Panc1 (cell line): Measurements from ENCODE around the gene NTM. TPM values are rescaled to one million over a fixed set of nuclear protein-coding genes. Genes with fewer than 3 reads are reported as not detected.

Experiments used
- ATAC-seq: fragments of 200-7000 bp; cut with Tn5 transposase; 2 replicates; pipeline ENCODE4 v1.9.1; 2020; ENCODE audit warnings: mild to moderate bottlenecking, moderate library complexity
- BruUV-seq: library from RNA; stranded (reverse); fragments of 400-500 nt; replicated peaks from 2 replicates; lab custom pipeline; 2021; lab: Mats Ljungman, UMichigan
- CTCF ChIA-PET: fragments of 300-600 bp; sonication (Branson Sonifier 250); formaldehyde crosslinking; loops from one replicate; lab custom pipeline; 2022; ENCODE audit warnings: antibody characterized with exemption; lab: Charles Lee
- POLR2A ChIA-PET: fragments of 300-600 bp; sonication (Branson Sonifier 250); formaldehyde crosslinking; loops from one replicate; lab custom pipeline; 2022; ENCODE audit warnings: antibody characterized with exemption; lab: Charles Lee
- DNase-seq: peaks from one replicate; pipeline ENCODE4 v3.0.0-alpha.2; 2010; ENCODE audit warnings: low read depth, low spot score
- H3K27ac ChIP-seq: 2 replicates; pipeline ENCODE4 v1.5.1; 2011; ENCODE audit warnings: mild to moderate bottlenecking, low read length, inconsistent platforms
- H3K27me3 ChIP-seq: fragments of 200-500 bp; sonication (Bioruptor generic); 2 replicates; pipeline ENCODE4 v1.6.0; 2014; ENCODE audit warnings: low read length, inconsistent platforms; ENCODE audit not compliant: control insufficient read depth, insufficient read depth
- H3K36me3 ChIP-seq: fragments of 200-500 bp; sonication (Bioruptor generic); 2 replicates; pipeline ENCODE4 v1.5.1; 2014; ENCODE audit warnings: inconsistent platforms, mild to moderate bottlenecking, low read length, moderate library complexity; ENCODE audit not compliant: control insufficient read depth, insufficient read depth
- H3K4me1 ChIP-seq: 2 replicates; pipeline ENCODE4 v1.5.1; 2011; ENCODE audit warnings: inconsistent platforms, mild to moderate bottlenecking, low read length, moderate library complexity; ENCODE audit not compliant: control insufficient read depth, insufficient read depth
- H3K4me3 ChIP-seq, 2 experiments: 2 replicates each; pipeline ENCODE4 v1.5.1; 2011 to 2012; ENCODE audit warnings: low read depth in 2 of 2, low read length in 2 of 2, mild to moderate bottlenecking in 2 of 2, inconsistent platforms in 1 of 2, moderate library complexity in 1 of 2
- H3K9me3 ChIP-seq: fragments of 200-500 bp; sonication (Bioruptor generic); 2 replicates; pipeline ENCODE4 v1.5.1; 2014; ENCODE audit warnings: low read depth, mild to moderate bottlenecking, inconsistent platforms, low read length, moderate library complexity; ENCODE audit not compliant: control insufficient read depth, insufficient read depth
- CTCF ChIP-seq: fragments of 450-650 bp; IDR thresholded peaks from 2 replicates; pipeline ENCODE4 v1.5.1; 2017; ENCODE audit warnings: mild to moderate bottlenecking
- POLR2AphosphoS5 ChIP-seq: IDR thresholded peaks from 2 replicates; pipeline ENCODE4 v1.6.1; 2012; ENCODE audit warnings: mild to moderate bottlenecking, low read depth, low read length, moderate library complexity
- REST ChIP-seq, 2 experiments: IDR thresholded peaks; 2 replicates each; pipeline ENCODE4 v1.6.1; 2011 to 2012; ENCODE audit warnings: low read depth in 2 of 2, control low read depth in 1 of 2, low read length in 1 of 2, mild to moderate bottlenecking in 1 of 2, moderate library complexity in 1 of 2; ENCODE audit not compliant: insufficient read depth in 1 of 2
- SIN3A ChIP-seq: IDR thresholded peaks from 2 replicates; pipeline ENCODE4 v1.6.1; 2012; ENCODE audit warnings: low read depth, mild to moderate bottlenecking, low read length, moderate library complexity, borderline replicate concordance; ENCODE audit not compliant: insufficient read depth
- TCF7L2 ChIP-seq: IDR thresholded peaks from 2 replicates; pipeline ENCODE4 v1.6.1; 2011; ENCODE audit warnings: mild to moderate bottlenecking, low read depth, low read length, inconsistent platforms
- in situ Hi-C: cut with HindIII; loops from 2 replicates; pipeline ENCODE4 v1.10.0; 2016; ENCODE audit warnings: low sequenced_read_pairs, low pct_unique_long_range_greater_than_20kb
- intact Hi-C: fragments of 100-400 bp; cut with micrococcal nuclease; formaldehyde crosslinking; loops from one replicate; pipeline ENCODE4 v1.10.0; 2022; ENCODE audit not compliant: unreplicated experiment
- total RNA-seq: library from RNA; stranded (reverse); gene quantifications from one replicate; pipeline ENCODE4 v1.2.1, GENCODE V29; 2021; ENCODE audit not compliant: unreplicated experiment

The NTM gene
- total RNA-seq, 1 experiment from 2014 or later, result 0.10 TPM

DNA sequence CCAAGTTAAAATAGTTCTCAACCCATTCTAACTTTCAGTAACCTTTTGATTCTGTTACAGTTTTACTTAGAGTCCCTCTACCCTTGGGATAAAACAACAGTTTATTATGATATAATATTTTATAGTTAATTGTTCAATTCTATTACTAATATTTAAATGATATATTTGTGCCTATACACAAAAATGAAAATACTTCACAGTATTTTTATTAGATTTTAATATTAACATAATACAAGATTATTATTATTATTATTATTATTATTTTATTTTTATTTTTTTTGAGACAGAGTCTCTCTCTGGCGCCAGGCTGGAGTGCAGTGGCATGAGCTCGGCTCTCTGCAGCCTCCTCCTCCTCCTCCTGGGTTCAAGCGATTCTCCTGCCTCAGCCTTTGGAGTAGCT is 416.7 kb downstream of the NTM start:
- CTCF ChIA-PET, result no interaction called here
- no peak overlapping the region for H3K4me3 ChIP-seq
- no peaks in the 10 kb centered on the region for H3K36me3 ChIP-seq
- intact Hi-C loops, result no loop called here
- no peaks in the 10 kb centered on the region for H3K9me3 ChIP-seq
- in situ Hi-C loops, result no loop called here
- no peak for ATAC-seq
- H3K27me3 ChIP-seq, result peaks cover 3% of the 10 kb centered on the region; the same call in 1 of the 2 replicates
- POLR2A ChIA-PET, result no interaction called here
- BruUV-seq, result no TSS peak
- no peak for DNase-seq
- no peaks in the 10 kb centered on the region for H3K4me1 ChIP-seq
- TF ChIP-seq CTCF (no peak), REST (IDR thresholded peaks at IDR 0.05; ENCODE audit: insufficient read depth in 1 of 2, low read depth in 2 of 2, low read length in 1 of 2) (no peak), TCF7L2 (no peak), SIN3A (no peak), POLR2AphosphoS5 (no peak)
- no peak overlapping the region for H3K27ac ChIP-seq

DNA sequence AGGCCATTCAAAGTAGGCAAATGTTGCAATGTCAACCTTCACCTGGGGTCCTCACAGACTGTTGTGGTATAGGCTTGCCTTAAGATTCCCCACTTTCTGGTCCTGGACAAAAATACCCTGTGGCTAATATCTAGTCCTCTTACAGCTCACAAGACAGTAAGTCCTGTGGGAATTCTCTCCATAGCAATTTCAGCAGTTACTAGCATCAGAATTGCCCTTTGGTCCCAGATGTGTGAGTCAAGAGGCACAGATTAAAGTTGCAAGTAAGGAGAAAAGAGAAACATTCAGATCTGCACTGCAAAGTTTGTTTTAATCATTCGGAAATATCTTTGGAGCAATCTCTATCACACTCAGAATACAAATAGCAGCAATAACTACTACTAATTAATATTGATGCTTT is 420.2 kb downstream of the NTM start:
- no TSS peak for BruUV-seq
- H3K9me3 ChIP-seq, result no peaks in the 10 kb centered on the region
- ChIA-PET POLR2A (no interaction called here), CTCF (no interaction called here)
- ATAC-seq (no peak), DNase-seq (no peak)
- no peaks in the 10 kb centered on the region for H3K36me3 ChIP-seq
- TF ChIP-seq SIN3A (no peak), REST (IDR thresholded peaks at IDR 0.05; ENCODE audit: insufficient read depth in 1 of 2, low read depth in 2 of 2, low read length in 1 of 2) (no peak), POLR2AphosphoS5 (no peak), CTCF (no peak), TCF7L2 (no peak)
- H3K27me3 ChIP-seq, result peaks cover 3% of the 10 kb centered on the region; the same call in 1 of the 2 replicates
- no peak overlapping the region for H3K27ac ChIP-seq
- in situ Hi-C loops (no loop called here), intact Hi-C loops (no loop called here)
- H3K4me1 ChIP-seq, result no peaks in the 10 kb centered on the region
- H3K4me3 ChIP-seq, result no peak overlapping the region
